Mesodermal cell (in vitro differentiated cells): Measurements from ENCODE around the gene PDE1A.

Experiments
- H3K27ac ChIP-seq: 2 replicates; pipeline ENCODE4 v1.7.0; 2013; ENCODE audit warnings: mild to moderate bottlenecking, low read depth, low read length, moderate library complexity; ENCODE audit not compliant: severe bottlenecking
- H3K36me3 ChIP-seq: 2 replicates; pipeline ENCODE4 v1.7.1; 2013; ENCODE audit warnings: mild to moderate bottlenecking, low read length, moderate library complexity; ENCODE audit not compliant: control insufficient read depth, insufficient read depth
- H3K4me1 ChIP-seq: one replicate; pipeline ENCODE4 v1.7.1; 2013; ENCODE audit warnings: mild to moderate bottlenecking, low read length; ENCODE audit not compliant: insufficient read depth, control insufficient read depth, poor library complexity, severe bottlenecking
- H3K4me3 ChIP-seq: 2 replicates; pipeline ENCODE4 v1.7.0; 2013; ENCODE audit warnings: low read length, control low read depth, mild to moderate bottlenecking; ENCODE audit not compliant: insufficient read depth, poor library complexity, severe bottlenecking; ENCODE audit errors: extremely low read depth
- H3K9me3 ChIP-seq: 2 replicates; pipeline ENCODE4 v1.7.1; 2013; ENCODE audit warnings: mild to moderate bottlenecking, low read length, moderate library complexity; ENCODE audit not compliant: control insufficient read depth
- WGBS, 2 experiments: methylation state at CpG; one replicate each; pipeline ENCODE4 v1.1.5; 2013; ENCODE audit warnings: missing lambda C conversion rate in 2 of 2; ENCODE audit not compliant: insufficient coverage in 2 of 2; 5-methylcytosine and 5-hydroxymethylcytosine counted together

PDE1A gene

GRCh38 chr2:182220335-182220734 lies 206.5 kb downstream of the PDE1A start:
- Histone ChIP-seq H3K27ac (no peak overlapping the region), H3K4me3 (no peak overlapping the region)
- WGBS, 2 experiments, result no CpG with 5 or more reads among the region's 1 CpG

GRCh38 chr2:182210669-182211068 lies 216.2 kb downstream of the PDE1A start:
- Histone ChIP-seq H3K4me1 (no peaks in the 10 kb centered on the region), H3K4me3 (no peak overlapping the region), H3K27ac (no peak overlapping the region), H3K9me3 (no peaks in the 10 kb centered on the region), H3K36me3 (no peaks in the 10 kb centered on the region)

More at GRCh38 chr2:182220335-182220734, 206.5 kb downstream of the PDE1A start:
- H3K4me1 ChIP-seq, result no peaks in the 10 kb centered on the region
- no peaks in the 10 kb centered on the region for H3K9me3 ChIP-seq
- H3K36me3 ChIP-seq, result no peaks in the 10 kb centered on the region

- Histone ChIP-seq H3K36me3 (no peaks in the 10 kb centered on the region), H3K4me1 (no peaks in the 10 kb centered on the region), H3K27ac (no peak overlapping the region), H3K9me3 (no peaks in the 10 kb centered on the region), H3K4me3 (no peak overlapping the region)
- WGBS, 2 experiments, result 75 to 81% methylated on average over 2 to 3 of the region's 4 CpGs
Observed at GRCh38 chr2:182208421-182208820, 218.4 kb downstream of the PDE1A start.

- Histone ChIP-seq H3K9me3 (no peaks in the 10 kb centered on the region), H3K36me3 (no peaks in the 10 kb centered on the region), H3K4me3 (no peak overlapping the region), H3K4me1 (no peaks in the 10 kb centered on the region), H3K27ac (no peak overlapping the region)
- WGBS, 2 experiments, result 90 to 93% methylated on average over 4 to 5 of the region's 5 CpGs
Observed at GRCh38 chr2:182207049-182207746, 219.6 kb downstream of the PDE1A start.

DNA sequence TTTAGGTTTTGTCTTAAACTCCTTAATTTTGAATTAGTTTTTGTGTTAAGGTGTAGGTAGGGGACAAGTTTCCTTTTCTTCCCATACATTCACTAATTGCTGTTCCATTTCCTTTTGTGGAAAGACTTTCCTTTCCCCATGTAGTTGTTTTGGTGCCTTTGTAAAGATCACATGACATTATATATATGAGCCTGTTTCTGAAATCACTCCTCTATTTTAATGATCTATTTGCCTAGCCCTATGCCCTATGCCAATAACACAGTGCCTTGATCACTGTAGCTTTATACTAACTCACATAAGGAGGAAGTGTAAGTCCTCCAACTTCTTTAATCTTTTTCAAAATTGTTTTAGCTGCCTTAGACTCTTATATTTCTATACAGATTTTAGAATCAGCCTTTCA lies 229.3 kb downstream of the PDE1A start:
- no peaks in the 10 kb centered on the region for H3K4me1 ChIP-seq
- no peaks in the 10 kb centered on the region for H3K36me3 ChIP-seq
- no peaks in the 10 kb centered on the region for H3K9me3 ChIP-seq
- H3K27ac ChIP-seq, result no peak overlapping the region
- no peak overlapping the region for H3K4me3 ChIP-seq

DNA sequence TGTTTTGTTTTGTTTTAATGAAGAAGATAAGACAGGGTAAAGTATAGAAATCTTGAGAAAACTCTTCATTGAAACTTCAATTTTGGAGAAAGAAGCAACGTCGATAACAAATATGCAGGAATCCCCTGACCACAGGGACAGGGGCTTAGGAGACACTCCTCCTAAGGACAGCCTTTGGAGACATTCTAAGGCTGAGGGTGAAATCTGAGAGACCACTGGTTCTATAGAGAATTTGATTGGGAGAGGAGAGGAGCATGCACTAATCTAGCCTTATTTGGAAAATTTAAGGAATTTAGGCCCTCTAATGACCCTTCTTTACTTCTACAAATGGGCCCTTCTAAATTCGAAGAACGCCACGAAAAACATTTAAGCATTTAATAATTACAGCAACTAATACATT lies 233.5 kb downstream of the PDE1A start:
- H3K4me1 ChIP-seq, result no peaks in the 10 kb centered on the region
- no peak overlapping the region for H3K27ac ChIP-seq
- H3K36me3 ChIP-seq, result no peaks in the 10 kb centered on the region
- no peaks in the 10 kb centered on the region for H3K9me3 ChIP-seq
- H3K4me3 ChIP-seq, result no peak overlapping the region
- 100% methylated on average over 2 of the region's 5 CpGs; no CpG with 5 or more reads in 1 of the 2 experiments for WGBS, 2 experiments

DNA sequence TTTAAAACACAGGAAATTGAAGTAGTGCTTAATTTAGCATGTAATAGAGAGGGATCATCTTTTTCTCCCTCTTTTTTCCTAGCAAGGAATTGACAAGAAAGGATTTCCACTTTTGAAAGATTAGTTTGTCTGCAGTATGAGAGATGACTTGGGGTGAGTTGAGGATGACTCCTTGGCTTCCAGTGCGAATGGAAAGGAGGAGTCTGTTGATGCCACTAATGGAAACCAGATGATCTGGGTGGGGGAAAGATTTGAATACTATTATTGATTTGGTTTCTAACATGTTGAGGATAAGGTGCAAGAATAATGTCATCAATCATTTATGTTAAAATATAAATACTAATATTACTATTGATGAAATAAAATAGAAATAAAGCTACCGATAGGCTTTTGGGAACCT lies 235.8 kb downstream of the PDE1A start:
- WGBS, 2 experiments, result 83 to 100% methylated on average over 1 of the region's 2 CpGs
- no peaks in the 10 kb centered on the region for H3K9me3 ChIP-seq
- no peak overlapping the region for H3K4me3 ChIP-seq
- no peaks in the 10 kb centered on the region for H3K4me1 ChIP-seq
- no peak overlapping the region for H3K27ac ChIP-seq
- no peaks in the 10 kb centered on the region for H3K36me3 ChIP-seq

GRCh38 chr2:182187130-182187529 lies 239.7 kb downstream of the PDE1A start:
- Histone ChIP-seq H3K4me1 (no peaks in the 10 kb centered on the region), H3K9me3 (peaks cover 6% of the 10 kb centered on the region), H3K27ac (no peak overlapping the region), H3K4me3 (no peak overlapping the region), H3K36me3 (no peaks in the 10 kb centered on the region)

GRCh38 chr2:182186132-182186735 lies 240.6 kb downstream of the PDE1A start:
- WGBS, 2 experiments, result 0 to 88% methylated on average over 1 of the region's 4 CpGs
- peaks cover 6% of the 10 kb centered on the region for H3K9me3 ChIP-seq
- no peaks in the 10 kb centered on the region for H3K36me3 ChIP-seq
- no peaks in the 10 kb centered on the region for H3K4me1 ChIP-seq
- no peak overlapping the region for H3K4me3 ChIP-seq
- H3K27ac ChIP-seq, result no peak overlapping the region

GRCh38 chr2:182182436-182182835 lies 244.4 kb downstream of the PDE1A start:
- peaks cover 6% of the 10 kb centered on the region for H3K9me3 ChIP-seq
- no peak overlapping the region for H3K4me3 ChIP-seq
- H3K4me1 ChIP-seq, result no peaks in the 10 kb centered on the region
- H3K27ac ChIP-seq, result no peak overlapping the region
- no peaks in the 10 kb centered on the region for H3K36me3 ChIP-seq
- WGBS, 2 experiments, result 86 to 91% methylated on average over 1 of the region's 2 CpGs

GRCh38 chr2:182181381-182181780 lies 245.5 kb downstream of the PDE1A start:
- H3K9me3 ChIP-seq, result peaks cover 6% of the 10 kb centered on the region
- no peaks in the 10 kb centered on the region for H3K4me1 ChIP-seq
- no peaks in the 10 kb centered on the region for H3K36me3 ChIP-seq
- 100% methylated on average over 3 of the region's 3 CpGs for WGBS, 2 experiments
- H3K27ac ChIP-seq, result no peak overlapping the region
- no peak overlapping the region for H3K4me3 ChIP-seq
